Measurements from ENCODE around the gene DHX15. TPM values are rescaled to one million over a fixed set of nuclear protein-coding genes. Genes with fewer than 3 reads are reported as not detected.
A peak's percentile ranks its signal among the peaks of the same experiment; 100 is the strongest.

Gene DHX15
- total and polyA plus RNA-seq, 2 of the 8 experiments (the other 6 are each of a cell fraction or from before 2014, with no cell fraction given) = 126 to 286 TPM

DNA sequence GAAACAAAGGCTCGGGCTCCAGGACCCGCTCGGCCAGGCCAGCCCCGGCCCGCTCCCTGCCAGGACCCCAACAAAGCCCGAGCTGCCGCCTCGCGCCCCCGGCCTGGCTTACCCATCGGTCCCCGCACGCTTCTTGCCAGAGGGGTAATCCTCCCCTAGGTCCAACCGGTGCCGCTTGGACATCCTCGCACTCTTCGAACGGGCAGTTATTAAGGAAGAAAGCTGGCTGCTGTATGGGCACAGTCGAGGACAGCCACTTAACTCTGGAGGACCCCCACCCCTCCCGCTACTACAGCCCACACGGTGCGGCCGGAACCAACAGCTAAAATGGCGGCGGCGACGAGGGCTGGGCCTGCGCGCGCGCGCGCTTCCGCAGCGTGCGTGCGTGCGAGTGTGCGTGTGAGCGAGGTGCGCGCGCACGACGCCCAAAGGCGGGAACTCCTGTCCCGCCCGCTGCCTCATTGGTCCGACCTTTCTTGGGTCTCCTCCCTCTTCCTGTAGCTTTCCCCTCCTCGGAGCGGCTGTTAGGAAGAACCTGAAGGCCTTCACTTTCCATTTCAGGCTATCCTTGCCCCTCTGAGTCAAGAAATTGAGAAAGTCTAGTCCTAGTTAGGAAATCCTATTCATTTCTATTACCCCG, at the start of gene DHX15 (continued):
- peak; percentile 95 for TF ChIP-seq MAX (IDR thresholded peaks at IDR 0.05)
- TF ChIP-seq ZNF274 (IDR thresholded peaks at IDR 0.05; ENCODE audit: borderline replicate concordance, extremely low read depth, low read length) = no peak
- no peak for TF ChIP-seq EZH2 (IDR thresholded peaks at IDR 0.05; ENCODE audit: low read depth, low read length, severe bottlenecking)
- TF ChIP-seq E2F6 (IDR thresholded peaks at IDR 0.05) = peak; percentile 98
- no peak for TF ChIP-seq CBX8 (IDR thresholded peaks at IDR 0.05; ENCODE audit: borderline replicate concordance, low read depth, low read length)
- no peak for TF ChIP-seq POU5F1 (IDR thresholded peaks at IDR 0.05; ENCODE audit: low read depth, low read length)
- TF ChIP-seq FOSL1 (IDR thresholded peaks at IDR 0.05; ENCODE audit: insufficient read depth, low read depth, low read length) = no peak
- no peak for TF ChIP-seq MAFK (IDR thresholded peaks at IDR 0.05; ENCODE audit: low read depth, low read length)
- no peak for TF ChIP-seq BRCA1 (IDR thresholded peaks at IDR 0.05; ENCODE audit: low read depth, low read length)
- 0 out of 2 replicates have a peak, but pooled peaks have one; percentile 43 for TF ChIP-seq EGR1 (IDR thresholded peaks at IDR 0.05; ENCODE audit: borderline replicate concordance, low read depth, low read length)
- no peak for TF ChIP-seq CTCF (IDR thresholded peaks at IDR 0.05; ENCODE audit: control extremely low read depth in 1 of 3, insufficient read depth in 1 of 3, low read depth in 1 of 3, low read length in 3 of 3)
- no peak for TF ChIP-seq CTBP2 (IDR thresholded peaks at IDR 0.05; ENCODE audit: borderline replicate concordance, insufficient read depth, insufficient read length, low read length)
- TF ChIP-seq SIN3A (conservative IDR thresholded peaks at IDR 0.05 in 1 of 2, IDR thresholded peaks at IDR 0.05 in 1 of 2; ENCODE audit: low read depth in 1 of 2, low read length in 2 of 2) = no peak; a peak in 1 of 4 replicates
- TF ChIP-seq RBBP5 (IDR thresholded peaks at IDR 0.05; ENCODE audit: borderline replicate concordance, low read depth, low read length) = no peak; the same call in 1 of the 2 replicates
- TF ChIP-seq TEAD4 (IDR thresholded peaks at IDR 0.05; ENCODE audit: low read depth, low read length) = peak; percentile 27; the same call in 1 of the 2 replicates
- TF ChIP-seq RXRA (IDR thresholded peaks at IDR 0.05; ENCODE audit: insufficient read depth, low read depth, low read length) = no peak
- TF ChIP-seq TAF1 (IDR thresholded peaks at IDR 0.05; ENCODE audit: low read depth, low read length) = peak; percentile 94
- TF ChIP-seq KDM1A (IDR thresholded peaks at IDR 0.05; ENCODE audit: borderline replicate concordance, low read length) = no peak
- peak; percentile 44; the same call in 1 of the 2 replicates for TF ChIP-seq GTF2F1 (IDR thresholded peaks at IDR 0.05; ENCODE audit: borderline replicate concordance, low read depth, low read length)
- no peak for TF ChIP-seq CBX5 (IDR thresholded peaks at IDR 0.05; ENCODE audit: low read depth, low read length)
